Measurements from ENCODE around the gene HTR3E.

- TF ChIP-seq, protein P1, sequence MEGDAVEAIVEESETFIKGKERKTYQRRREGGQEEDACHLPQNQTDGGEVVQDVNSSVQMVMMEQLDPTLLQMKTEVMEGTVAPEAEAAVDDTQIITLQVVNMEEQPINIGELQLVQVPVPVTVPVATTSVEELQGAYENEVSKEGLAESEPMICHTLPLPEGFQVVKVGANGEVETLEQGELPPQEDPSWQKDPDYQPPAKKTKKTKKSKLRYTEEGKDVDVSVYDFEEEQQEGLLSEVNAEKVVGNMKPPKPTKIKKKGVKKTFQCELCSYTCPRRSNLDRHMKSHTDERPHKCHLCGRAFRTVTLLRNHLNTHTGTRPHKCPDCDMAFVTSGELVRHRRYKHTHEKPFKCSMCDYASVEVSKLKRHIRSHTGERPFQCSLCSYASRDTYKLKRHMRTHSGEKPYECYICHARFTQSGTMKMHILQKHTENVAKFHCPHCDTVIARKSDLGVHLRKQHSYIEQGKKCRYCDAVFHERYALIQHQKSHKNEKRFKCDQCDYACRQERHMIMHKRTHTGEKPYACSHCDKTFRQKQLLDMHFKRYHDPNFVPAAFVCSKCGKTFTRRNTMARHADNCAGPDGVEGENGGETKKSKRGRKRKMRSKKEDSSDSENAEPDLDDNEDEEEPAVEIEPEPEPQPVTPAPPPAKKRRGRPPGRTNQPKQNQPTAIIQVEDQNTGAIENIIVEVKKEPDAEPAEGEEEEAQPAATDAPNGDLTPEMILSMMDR (IDR thresholded peaks at IDR 0.05; ENCODE audit: low read length): no peak
- TF ChIP-seq EZH2 (optimal IDR thresholded peaks at IDR 0.05; ENCODE audit: low read depth, low read length): no peak
- no peak for TF ChIP-seq EZH2phosphoT487 (IDR thresholded peaks at IDR 0.05; ENCODE audit: low read length)
These were observed 4.7 kb upstream of the HTR3E start for GRCh38 chr3:184092199-184092598.
